Activated T-helper 17 cell treated with anti-CD3 and anti-CD28 coated beads, Interleukin-2, amount 50 U/mL, for 72 hours (primary cell): ENCODE data around the gene PROC. TPM values are rescaled to one million over a fixed set of nuclear protein-coding genes. Genes with fewer than 3 reads are reported as not detected.
A peak's percentile ranks its signal among the peaks of the same experiment; 100 is the strongest.

Experiments
- ATAC-seq: fragments of 150-1000 bp; cut with Tn5 transposase; replicated peaks from 2 replicates; pipeline ENCODE4 v1.10.0; 2021; ENCODE audit warnings: mild to moderate bottlenecking, moderate library complexity
- H3K27ac Mint-ChIP-seq: one replicate; pipeline ENCODE4 v1.8.0; 2022; ENCODE audit warnings: mixed read lengths
- H3K27me3 Mint-ChIP-seq: one replicate; pipeline ENCODE4 v1.8.0; 2022; ENCODE audit warnings: mixed read lengths
- H3K36me3 Mint-ChIP-seq: one replicate; pipeline ENCODE4 v1.8.0; 2022; ENCODE audit warnings: low read depth, mild to moderate bottlenecking, mixed read lengths
- H3K4me1 Mint-ChIP-seq: one replicate; pipeline ENCODE4 v1.8.0; 2022; ENCODE audit warnings: mixed read lengths
- H3K4me3 Mint-ChIP-seq: one replicate; pipeline ENCODE4 v1.8.0; 2022; ENCODE audit warnings: mild to moderate bottlenecking, mixed read lengths
- H3K9me3 Mint-ChIP-seq: one replicate; pipeline ENCODE4 v1.8.0; 2022; ENCODE audit warnings: mixed read lengths
- total RNA-seq, 2 donors: library from RNA; stranded (reverse); gene quantifications; one replicate each; pipeline ENCODE4 v1.2.3, GENCODE V29; 2022

The PROC gene
- total RNA-seq, 2 donors from 2014 or later = not detected

- Mint-ChIP-seq H3K27ac (no peak overlapping the region), H3K27me3 (peaks cover 34% of the 10 kb centered on the region), H3K36me3 (no peaks in the 10 kb centered on the region), H3K9me3 (no peaks in the 10 kb centered on the region), H3K4me1 (no peaks in the 10 kb centered on the region), H3K4me3 (no peak overlapping the region)
- no peak for ATAC-seq
Measured at GRCh38 chr2:127425540-127426490, 7.6 kb downstream of the PROC start.

GRCh38 chr2:127426501-127427354 is 8.5 kb downstream of the PROC start:
- no peak for ATAC-seq
- Mint-ChIP-seq H3K27ac (no peak overlapping the region), H3K27me3 (peaks cover 24% of the 10 kb centered on the region), H3K9me3 (no peaks in the 10 kb centered on the region), H3K4me1 (no peaks in the 10 kb centered on the region), H3K4me3 (no peak overlapping the region), H3K36me3 (no peaks in the 10 kb centered on the region)

- no peak overlapping the region for H3K27ac Mint-ChIP-seq
- H3K36me3 Mint-ChIP-seq = no peaks in the 10 kb centered on the region
- no peaks in the 10 kb centered on the region for H3K4me1 Mint-ChIP-seq
- H3K27me3 Mint-ChIP-seq = peaks cover 19% of the 10 kb centered on the region
- no peak for ATAC-seq
- H3K4me3 Mint-ChIP-seq = no peak overlapping the region
- H3K9me3 Mint-ChIP-seq = no peaks in the 10 kb centered on the region
Measured at GRCh38 chr2:127427376-127428056, 9.3 kb downstream of the PROC start.

GRCh38 chr2:127428057-127428814 is 10.0 kb downstream of the PROC start:
- Mint-ChIP-seq H3K4me1 (no peaks in the 10 kb centered on the region), H3K4me3 (no peak overlapping the region), H3K27me3 (peaks cover 19% of the 10 kb centered on the region), H3K36me3 (no peaks in the 10 kb centered on the region), H3K9me3 (no peaks in the 10 kb centered on the region), H3K27ac (no peak overlapping the region)
- ATAC-seq = no peak

- ATAC-seq = no peak
- H3K27me3 Mint-ChIP-seq = peaks cover 15% of the 10 kb centered on the region
- no peak overlapping the region for H3K4me3 Mint-ChIP-seq
- no peaks in the 10 kb centered on the region for H3K9me3 Mint-ChIP-seq
- H3K36me3 Mint-ChIP-seq = no peaks in the 10 kb centered on the region
- H3K27ac Mint-ChIP-seq = peak overlapping the region; percentile 56
- no peaks in the 10 kb centered on the region for H3K4me1 Mint-ChIP-seq
Measured at GRCh38 chr2:127428815-127429109, 10.5 kb downstream of the PROC start.

GRCh38 chr2:127429291-127429690 is 11.1 kb downstream of the PROC start:
- H3K4me1 Mint-ChIP-seq = no peaks in the 10 kb centered on the region
- H3K4me3 Mint-ChIP-seq = no peak overlapping the region
- H3K9me3 Mint-ChIP-seq = no peaks in the 10 kb centered on the region
- H3K27me3 Mint-ChIP-seq = peaks cover 11% of the 10 kb centered on the region
- peak overlapping the region; percentile 56 for H3K27ac Mint-ChIP-seq
- no peaks in the 10 kb centered on the region for H3K36me3 Mint-ChIP-seq
- ATAC-seq = no peak

- Mint-ChIP-seq H3K4me3 (no peak overlapping the region), H3K9me3 (no peaks in the 10 kb centered on the region), H3K36me3 (no peaks in the 10 kb centered on the region), H3K27me3 (peaks cover 11% of the 10 kb centered on the region), H3K4me1 (no peaks in the 10 kb centered on the region), H3K27ac (peak overlapping the region; percentile 56)
- no peak for ATAC-seq
Measured at GRCh38 chr2:127429844-127430425, 11.7 kb downstream of the PROC start.

GRCh38 chr2:127431408-127432023 is 13.3 kb downstream of the PROC start:
- Mint-ChIP-seq H3K27ac (no peak overlapping the region), H3K9me3 (no peaks in the 10 kb centered on the region), H3K4me1 (no peaks in the 10 kb centered on the region), H3K27me3 (no peaks in the 10 kb centered on the region), H3K4me3 (no peak overlapping the region), H3K36me3 (no peaks in the 10 kb centered on the region)
- no peak for ATAC-seq

- no peak for ATAC-seq
- Mint-ChIP-seq H3K36me3 (no peaks in the 10 kb centered on the region), H3K4me1 (no peaks in the 10 kb centered on the region), H3K27me3 (no peaks in the 10 kb centered on the region), H3K27ac (no peak overlapping the region), H3K9me3 (no peaks in the 10 kb centered on the region), H3K4me3 (no peak overlapping the region)
Measured at GRCh38 chr2:127434515-127434914, 16.3 kb downstream of the PROC start.

GRCh38 chr2:127437056-127437455 is 18.8 kb downstream of the PROC start:
- H3K4me3 Mint-ChIP-seq = no peak overlapping the region
- no peak overlapping the region for H3K27ac Mint-ChIP-seq
- peaks cover 6% of the 10 kb centered on the region for H3K9me3 Mint-ChIP-seq
- no peaks in the 10 kb centered on the region for H3K36me3 Mint-ChIP-seq
- no peaks in the 10 kb centered on the region for H3K27me3 Mint-ChIP-seq
- ATAC-seq = no peak
- H3K4me1 Mint-ChIP-seq = no peaks in the 10 kb centered on the region

GRCh38 chr2:127437781-127438726 is 19.8 kb downstream of the PROC start:
- no peak overlapping the region for H3K27ac Mint-ChIP-seq
- H3K27me3 Mint-ChIP-seq = no peaks in the 10 kb centered on the region
- H3K4me1 Mint-ChIP-seq = no peaks in the 10 kb centered on the region
- no peaks in the 10 kb centered on the region for H3K36me3 Mint-ChIP-seq
- peaks cover 8% of the 10 kb centered on the region for H3K9me3 Mint-ChIP-seq
- no peak for ATAC-seq
- no peak overlapping the region for H3K4me3 Mint-ChIP-seq

GRCh38 chr2:127439343-127439742 is 21.1 kb downstream of the PROC start:
- no peaks in the 10 kb centered on the region for H3K27me3 Mint-ChIP-seq
- no peak for ATAC-seq
- no peaks in the 10 kb centered on the region for H3K36me3 Mint-ChIP-seq
- H3K4me3 Mint-ChIP-seq = no peak overlapping the region
- peaks cover 8% of the 10 kb centered on the region for H3K9me3 Mint-ChIP-seq
- no peak overlapping the region for H3K27ac Mint-ChIP-seq
- no peaks in the 10 kb centered on the region for H3K4me1 Mint-ChIP-seq
